Sigmoid colon (tissue), 3 donors: ENCODE data around the gene TSR3.

Source experiments
- CTCF ChIP-seq, 4 experiments: fragments of 450-650 bp in 3 of 4; fragments of 200-600 bp in 1 of 4; IDR thresholded peaks; one replicate each; pipeline ENCODE4 v1.5.1; 2016 to 2019; ENCODE audit warnings: antibody characterized with exemption in 4 of 4, mild to moderate bottlenecking in 3 of 4, moderate library complexity in 2 of 4
- POLR2A ChIP-seq, 2 donors: fragments of 450-650 bp; IDR thresholded peaks; one replicate each; pipeline ENCODE4 v1.6.1; 2016; ENCODE audit warnings: antibody characterized with exemption in 2 of 2, mild to moderate bottlenecking in 2 of 2, moderate library complexity in 2 of 2

GRCh38 chr16:1397779-1398178, 46.1 kb upstream of the TSR3 start:
- TF ChIP-seq CTCF (IDR thresholded peaks at IDR 0.05) (no peak), POLR2A (IDR thresholded peaks at IDR 0.05) (no peak)
